Activated naive CD4-positive, alpha-beta T cell treated with anti-CD3 and anti-CD28 coated beads, Interleukin-2, amount 10 ng/mL, durations not matched to agents 7 days and 5 days (primary cell): ENCODE data around the gene CAMTA1.
A peak's percentile ranks its signal among the peaks of the same experiment; 100 is the strongest.

Experiments
- CTCF ChIA-PET: fragments of 350-600 bp; sonication (Branson Sonifier 250); formaldehyde crosslinking; loops from one replicate; lab custom pipeline; 2021; ENCODE audit warnings: antibody characterized with exemption; lab: Charles Lee
- DNase-seq: peaks from one replicate; pipeline ENCODE4 v3.0.0-alpha.2; 2020
- H3K27ac Mint-ChIP-seq: one replicate; pipeline ENCODE4 v1.8.0; 2021; ENCODE audit warnings: mild to moderate bottlenecking, moderate library complexity, mixed read lengths
- H3K27me3 Mint-ChIP-seq: one replicate; pipeline ENCODE4 v1.8.0; 2021; ENCODE audit warnings: mild to moderate bottlenecking, mixed read lengths
- H3K36me3 Mint-ChIP-seq: one replicate; pipeline ENCODE4 v1.8.0; 2021; ENCODE audit warnings: mixed read lengths
- H3K4me1 Mint-ChIP-seq: one replicate; pipeline ENCODE4 v1.8.0; 2021; ENCODE audit warnings: mixed read lengths
- H3K4me3 Mint-ChIP-seq: one replicate; pipeline ENCODE4 v1.8.0; 2021; ENCODE audit warnings: mild to moderate bottlenecking, moderate library complexity, mixed read lengths
- H3K9me3 Mint-ChIP-seq: one replicate; pipeline ENCODE4 v1.8.0; 2021; ENCODE audit warnings: mixed read lengths

The CAMTA1 gene

DNA sequence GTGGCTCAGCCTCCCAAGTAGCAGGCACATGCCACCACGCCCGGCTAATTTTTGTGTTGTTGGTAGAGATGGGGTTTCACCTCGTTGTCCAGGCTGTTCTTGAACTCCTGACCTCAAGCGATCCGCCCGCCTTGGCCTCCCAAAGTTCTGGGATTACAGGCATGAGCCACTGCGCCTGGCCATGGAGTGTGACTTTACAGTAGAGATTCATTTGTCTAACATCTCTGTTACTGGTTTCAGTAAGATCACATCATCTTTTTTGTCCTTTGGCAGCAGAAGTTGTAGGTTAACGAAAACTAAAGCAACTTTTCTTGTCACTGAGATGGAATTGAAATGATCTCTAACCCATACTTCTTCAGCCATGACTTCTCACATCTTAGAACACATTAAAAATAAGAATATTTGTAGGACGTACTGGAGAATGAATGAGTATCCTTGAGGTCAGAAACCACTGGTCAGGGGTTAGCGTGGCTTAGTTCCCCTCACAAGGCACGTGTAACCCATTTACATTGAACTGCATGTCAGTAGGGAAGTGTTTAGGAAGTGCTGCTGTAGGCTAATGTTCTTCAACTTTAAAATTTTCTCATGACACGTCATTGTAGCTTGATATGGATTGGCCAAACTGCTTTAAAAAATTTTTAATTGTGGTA, 75.9 kb downstream of the CAMTA1 start:
- CTCF ChIA-PET = no interaction called here
- Mint-ChIP-seq H3K27me3 (no peaks in the 10 kb centered on the region), H3K9me3 (no peaks in the 10 kb centered on the region), H3K36me3 (peaks cover 2% of the 10 kb centered on the region), H3K4me3 (no peak overlapping the region), H3K4me1 (no peaks in the 10 kb centered on the region), H3K27ac (no peak overlapping the region)
- DNase-seq = no peak

DNA sequence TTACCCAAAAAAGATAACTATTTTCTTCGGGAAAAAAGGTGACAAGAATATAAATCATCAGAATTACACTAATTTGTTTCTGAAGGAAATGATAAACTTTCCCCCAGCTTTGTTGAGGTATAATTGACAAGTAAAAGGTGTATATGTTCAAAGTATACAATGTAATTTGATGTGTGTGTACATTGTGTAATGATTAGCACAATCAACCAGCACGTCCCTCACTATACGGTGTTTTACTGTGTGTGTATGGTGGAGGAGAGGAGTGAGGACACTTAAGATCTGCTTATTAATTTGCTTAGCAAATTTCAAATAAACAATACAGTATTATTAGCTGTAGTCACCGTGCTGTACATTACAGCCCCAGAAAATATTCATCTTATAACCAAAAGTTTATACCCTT, 77.7 kb downstream of the CAMTA1 start:
- no peak overlapping the region for H3K4me3 Mint-ChIP-seq
- H3K4me1 Mint-ChIP-seq = peaks cover under 1% of the 10 kb centered on the region
- H3K36me3 Mint-ChIP-seq = peaks cover 2% of the 10 kb centered on the region
- H3K27ac Mint-ChIP-seq = no peak overlapping the region
- no peak for DNase-seq
- H3K27me3 Mint-ChIP-seq = no peaks in the 10 kb centered on the region
- H3K9me3 Mint-ChIP-seq = no peaks in the 10 kb centered on the region
- CTCF ChIA-PET = no interaction called here

DNA sequence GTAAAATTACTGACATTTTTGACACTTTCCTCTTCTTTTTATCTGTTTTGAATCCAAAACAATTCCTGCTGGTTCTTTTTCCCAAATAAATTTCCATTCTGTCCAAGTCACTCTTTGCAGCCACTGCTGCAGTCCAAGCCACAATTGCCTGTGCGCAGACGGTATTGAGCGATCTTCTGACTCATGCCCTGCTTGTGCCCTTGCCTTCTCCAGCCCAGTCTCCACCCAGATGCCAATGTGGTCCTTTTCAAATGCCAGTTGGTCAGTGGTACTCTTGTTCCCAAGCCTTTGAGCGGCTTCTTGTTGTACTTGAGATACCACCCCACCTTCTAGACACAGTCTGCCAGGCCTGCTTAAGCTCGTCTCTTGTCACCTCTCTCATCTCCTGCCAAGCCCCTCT, 78.9 kb downstream of the CAMTA1 start:
- peaks cover 10% of the 10 kb centered on the region for H3K4me1 Mint-ChIP-seq
- no peak overlapping the region for H3K4me3 Mint-ChIP-seq
- no peaks in the 10 kb centered on the region for H3K27me3 Mint-ChIP-seq
- H3K9me3 Mint-ChIP-seq = no peaks in the 10 kb centered on the region
- CTCF ChIA-PET = no interaction called here
- H3K36me3 Mint-ChIP-seq = peaks cover 2% of the 10 kb centered on the region
- no peak overlapping the region for H3K27ac Mint-ChIP-seq
- no peak for DNase-seq

DNA sequence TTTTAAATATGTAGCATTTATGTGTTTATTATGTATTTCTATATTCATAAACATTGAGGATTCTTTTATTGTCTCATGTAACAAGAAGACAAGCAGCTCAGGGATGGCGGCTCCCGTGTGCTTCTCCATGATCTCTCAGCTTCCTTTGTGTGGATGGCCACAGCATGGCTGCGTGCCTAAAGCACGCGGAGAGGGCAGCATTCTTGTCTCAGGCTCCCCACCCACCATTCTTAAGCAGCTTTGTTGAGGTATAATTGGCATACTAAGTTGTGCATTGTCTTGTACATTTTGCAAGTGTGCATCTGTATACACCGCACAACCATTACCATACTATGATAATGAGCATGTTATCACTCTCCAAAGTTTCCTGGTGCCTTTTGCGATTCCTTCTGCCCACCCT, 81.6 kb downstream of the CAMTA1 start:
- CTCF ChIA-PET = interaction anchor here (0.9 to 1.1 kb wide), 2 partner anchors 22 to 23 kb away, joined by 3 read pairs; no protein-coding TSS in a partner anchor
- DNase-seq = no peak
- H3K27me3 Mint-ChIP-seq = no peaks in the 10 kb centered on the region
- peaks cover 2% of the 10 kb centered on the region for H3K36me3 Mint-ChIP-seq
- H3K9me3 Mint-ChIP-seq = no peaks in the 10 kb centered on the region
- no peak overlapping the region for H3K4me3 Mint-ChIP-seq
- peaks cover 13% of the 10 kb centered on the region for H3K4me1 Mint-ChIP-seq
- no peak overlapping the region for H3K27ac Mint-ChIP-seq

DNA sequence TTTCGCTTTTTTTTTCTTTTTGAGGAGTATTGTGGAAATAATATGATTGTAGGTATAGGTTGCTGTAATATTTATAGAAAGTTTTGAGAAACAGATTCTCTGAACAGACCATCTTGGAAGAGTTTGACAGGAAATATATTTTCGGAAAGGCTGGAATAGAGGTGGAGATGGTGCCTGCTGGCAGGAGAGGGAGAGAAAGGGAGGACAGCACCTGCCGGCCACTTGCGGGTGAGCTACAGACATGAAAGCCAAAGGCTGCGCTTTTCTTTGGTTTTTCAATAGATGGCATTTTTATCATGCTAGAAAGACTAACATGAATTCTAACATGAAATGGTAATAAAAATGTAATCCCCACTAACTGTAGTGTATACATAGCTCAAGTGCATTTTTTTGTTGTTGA, 82.1 kb downstream of the CAMTA1 start:
- Mint-ChIP-seq H3K27me3 (no peaks in the 10 kb centered on the region), H3K4me1 (peaks cover 18% of the 10 kb centered on the region), H3K36me3 (peaks cover 2% of the 10 kb centered on the region), H3K9me3 (no peaks in the 10 kb centered on the region), H3K27ac (no peak overlapping the region), H3K4me3 (no peak overlapping the region)
- DNase-seq = no peak
- CTCF ChIA-PET = interaction anchor here (0.9 to 1.1 kb wide), 2 partner anchors 22 to 23 kb away, joined by 3 read pairs; no protein-coding TSS in a partner anchor

DNA sequence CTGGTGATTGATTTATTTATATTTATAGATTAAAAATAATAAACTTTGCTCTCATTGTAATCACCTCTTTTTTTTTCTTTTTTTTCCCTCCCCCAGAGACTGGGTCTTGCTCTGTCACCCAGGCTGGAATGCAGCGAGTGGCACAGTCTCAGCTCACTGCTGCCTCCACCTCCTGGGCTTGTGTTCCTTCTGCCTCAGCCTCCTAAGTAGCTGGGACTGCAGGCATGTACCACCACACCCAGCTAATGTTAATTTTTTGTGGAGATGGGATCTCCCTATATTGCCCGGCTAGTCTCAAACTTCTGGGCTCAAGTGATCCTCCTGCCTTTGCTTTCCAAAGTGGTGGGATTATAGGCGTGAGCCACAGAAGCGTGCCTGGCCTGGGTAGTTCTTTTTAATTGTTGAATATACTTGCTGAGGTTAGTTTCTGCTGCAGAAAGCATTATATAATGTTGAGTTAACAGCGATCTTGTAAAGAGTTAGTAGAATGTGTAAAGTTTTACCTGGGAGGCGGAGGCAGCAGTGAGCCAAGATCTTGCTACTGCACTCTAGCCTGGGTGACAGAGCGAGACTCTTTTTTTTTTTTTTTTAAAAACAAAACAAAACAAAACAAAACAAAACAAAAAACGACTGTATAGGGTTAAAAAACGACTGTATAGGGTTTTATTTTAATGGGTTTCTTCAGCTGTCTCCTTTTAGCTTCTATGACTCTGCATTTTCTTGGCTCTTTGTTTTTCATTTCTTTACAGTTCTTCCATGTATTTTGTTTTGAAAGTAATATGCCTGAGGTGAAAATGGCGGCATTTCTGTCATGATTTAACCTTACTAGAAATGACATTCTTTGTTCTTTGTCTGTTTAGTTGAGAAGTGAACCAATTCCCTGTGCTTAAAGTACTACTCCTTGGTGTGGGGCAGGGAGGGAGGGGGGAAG, 82.7 kb downstream of the CAMTA1 start:
- no peaks in the 10 kb centered on the region for H3K27me3 Mint-ChIP-seq
- peaks cover 24% of the 10 kb centered on the region for H3K4me1 Mint-ChIP-seq
- no peaks in the 10 kb centered on the region for H3K9me3 Mint-ChIP-seq
- peaks cover 2% of the 10 kb centered on the region for H3K36me3 Mint-ChIP-seq
- no peak overlapping the region for H3K27ac Mint-ChIP-seq
- DNase-seq = no peak
- H3K4me3 Mint-ChIP-seq = no peak overlapping the region
- CTCF ChIA-PET = interaction anchor here (0.7 to 1.1 kb wide), 3 partner anchors 21 to 605 kb away, joined by 3 read pairs; no protein-coding TSS in a partner anchor

DNA sequence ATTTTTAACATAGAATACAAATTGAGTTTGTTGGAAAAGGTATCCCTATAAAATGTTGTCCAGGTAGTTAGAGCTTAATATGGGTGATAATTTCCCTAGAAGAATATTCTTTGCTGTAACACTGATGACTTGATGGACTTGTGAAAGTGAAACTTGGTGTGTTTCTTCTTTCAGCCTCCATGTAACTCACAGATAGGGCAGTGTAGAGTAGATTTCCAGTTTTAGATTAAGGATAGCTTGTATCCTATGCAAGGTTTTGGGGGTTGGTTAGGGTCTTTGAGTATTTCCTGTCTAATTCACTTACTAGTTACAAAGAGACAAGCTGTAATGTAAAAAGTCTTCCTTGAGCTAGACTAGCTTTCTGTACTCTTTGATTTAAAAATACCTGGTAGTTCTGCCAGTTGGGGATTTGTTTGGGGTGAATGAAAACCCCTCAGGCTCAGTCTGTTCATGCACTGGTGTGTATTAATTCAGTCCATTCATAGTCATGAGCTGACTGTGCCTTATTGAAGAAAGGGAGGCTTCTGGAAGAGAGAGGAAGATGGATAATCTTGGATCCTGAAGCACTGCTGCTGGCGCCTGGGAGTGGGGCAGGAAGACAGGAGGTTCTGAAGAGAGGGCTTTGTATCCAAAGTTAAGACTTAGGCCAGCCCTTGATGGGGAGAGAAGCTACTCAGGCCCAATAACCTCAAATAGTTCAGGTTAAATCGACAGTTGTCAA, 83.6 kb downstream of the CAMTA1 start:
- no peaks in the 10 kb centered on the region for H3K27me3 Mint-ChIP-seq
- no peak for DNase-seq
- no peak overlapping the region for H3K27ac Mint-ChIP-seq
- H3K9me3 Mint-ChIP-seq = no peaks in the 10 kb centered on the region
- peaks cover 28% of the 10 kb centered on the region for H3K4me1 Mint-ChIP-seq
- H3K4me3 Mint-ChIP-seq = no peak overlapping the region
- CTCF ChIA-PET = interaction anchor here (0.6 kb wide), 1 partner anchor 107 kb away, joined by 3 read pairs; no protein-coding TSS in a partner anchor
- H3K36me3 Mint-ChIP-seq = peaks cover 2% of the 10 kb centered on the region

DNA sequence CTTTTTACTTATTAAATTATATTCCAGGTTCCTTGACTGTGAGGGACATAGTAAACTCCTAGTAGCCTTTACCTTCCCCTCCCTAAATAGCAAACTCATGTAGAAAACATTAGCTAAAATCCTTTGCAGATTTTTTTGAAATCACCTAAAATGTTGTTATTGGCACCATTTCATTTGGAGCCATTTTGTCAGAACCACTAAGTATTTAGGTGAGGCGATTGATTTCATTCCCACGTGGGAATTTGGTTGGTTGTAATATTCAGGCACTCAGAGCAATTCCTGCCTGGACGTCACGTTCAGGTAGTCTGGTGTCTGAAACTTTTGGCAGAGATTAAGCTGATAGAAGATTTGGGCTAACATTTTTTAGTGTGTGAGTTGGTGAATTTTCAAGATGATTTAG, 84.3 kb downstream of the CAMTA1 start:
- H3K4me1 Mint-ChIP-seq = peaks cover 28% of the 10 kb centered on the region
- H3K27me3 Mint-ChIP-seq = no peaks in the 10 kb centered on the region
- no peaks in the 10 kb centered on the region for H3K9me3 Mint-ChIP-seq
- CTCF ChIA-PET = no interaction called here
- H3K36me3 Mint-ChIP-seq = no peaks in the 10 kb centered on the region
- DNase-seq = no peak
- no peak overlapping the region for H3K4me3 Mint-ChIP-seq
- H3K27ac Mint-ChIP-seq = no peak overlapping the region

DNA sequence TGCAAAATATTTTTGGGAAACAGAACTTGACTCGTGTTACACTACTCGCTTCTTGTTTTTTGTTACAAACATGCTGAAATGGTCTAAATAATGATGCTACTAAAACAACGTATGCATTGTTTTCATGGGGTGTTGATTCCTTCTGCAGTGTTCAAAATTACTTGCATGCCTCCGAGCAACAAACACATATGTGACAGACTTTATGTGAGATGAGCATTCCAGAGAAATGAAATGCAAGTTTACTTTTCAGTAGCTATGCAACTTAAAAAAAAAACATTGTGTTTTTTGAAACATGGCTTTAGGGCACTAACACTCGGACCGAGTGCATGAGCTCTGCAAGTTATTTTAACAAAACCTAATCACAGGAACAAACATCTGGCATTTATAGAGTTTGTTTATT, 84.8 kb downstream of the CAMTA1 start:
- Mint-ChIP-seq H3K9me3 (no peaks in the 10 kb centered on the region), H3K27ac (no peak overlapping the region), H3K4me3 (no peak overlapping the region), H3K27me3 (no peaks in the 10 kb centered on the region), H3K4me1 (peaks cover 28% of the 10 kb centered on the region), H3K36me3 (no peaks in the 10 kb centered on the region)
- CTCF ChIA-PET = no interaction called here
- no peak for DNase-seq

DNA sequence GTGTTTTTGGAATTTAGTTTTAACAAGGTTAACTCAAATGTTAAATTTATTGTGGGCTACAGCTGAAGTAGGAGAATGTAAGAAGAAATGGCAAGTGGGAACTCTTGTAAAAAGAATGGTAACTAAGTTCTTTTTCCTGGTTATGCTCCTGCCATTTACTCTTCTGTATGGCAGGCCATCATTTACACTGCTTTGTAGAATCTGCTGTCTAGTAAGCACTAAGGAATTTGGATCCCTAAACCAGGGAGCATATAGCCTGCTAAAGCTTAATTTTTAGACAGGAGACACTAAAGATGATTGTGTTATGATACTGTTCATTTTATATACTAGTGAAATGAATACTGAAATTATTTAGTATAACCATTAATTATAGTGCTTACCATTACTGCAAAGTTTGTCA, 85.3 kb downstream of the CAMTA1 start:
- no peaks in the 10 kb centered on the region for H3K36me3 Mint-ChIP-seq

DNA sequence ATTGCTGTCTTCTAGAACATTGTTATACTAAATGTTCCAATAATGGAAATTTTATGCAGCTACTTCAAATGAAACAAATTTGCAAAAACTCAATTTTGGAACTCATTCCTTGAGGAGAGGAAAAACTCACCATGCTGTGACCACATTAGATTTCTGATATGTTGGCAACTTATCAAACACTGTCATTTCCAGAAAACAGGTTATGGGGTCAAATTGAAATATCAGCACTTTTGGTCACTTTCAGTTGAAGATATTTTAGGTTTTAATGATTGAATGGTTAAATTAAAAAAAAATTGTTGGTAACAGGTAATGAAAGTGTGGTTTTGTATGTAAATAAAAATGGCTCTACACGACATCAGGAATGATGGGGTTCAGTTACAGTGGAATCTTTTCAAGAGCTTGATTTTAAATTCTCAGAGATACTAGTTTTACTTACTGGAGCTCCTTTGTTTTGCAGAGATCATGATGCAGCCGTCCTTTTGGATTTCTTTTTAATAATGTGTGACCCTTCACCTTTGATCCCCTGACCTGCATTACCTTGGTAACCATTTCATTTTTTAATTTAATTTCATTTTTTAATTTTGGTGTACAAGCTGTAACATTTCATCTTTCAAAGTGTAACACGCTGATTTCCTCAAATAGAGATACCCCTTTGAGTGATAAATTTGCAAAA, 86.2 kb downstream of the CAMTA1 start:
- no peaks in the 10 kb centered on the region for H3K27me3 Mint-ChIP-seq
- CTCF ChIA-PET = no interaction called here
- H3K9me3 Mint-ChIP-seq = no peaks in the 10 kb centered on the region
- no peaks in the 10 kb centered on the region for H3K36me3 Mint-ChIP-seq
- no peak for DNase-seq
- H3K4me3 Mint-ChIP-seq = no peak overlapping the region
- H3K27ac Mint-ChIP-seq = no peak overlapping the region
- H3K4me1 Mint-ChIP-seq = peaks cover 28% of the 10 kb centered on the region

More for the DNA sequence above, 85.3 kb downstream of the CAMTA1 start:
- no peaks in the 10 kb centered on the region for H3K9me3 Mint-ChIP-seq
- no peak overlapping the region for H3K4me3 Mint-ChIP-seq
- no peak for DNase-seq
- CTCF ChIA-PET = no interaction called here
- H3K27me3 Mint-ChIP-seq = no peaks in the 10 kb centered on the region
- H3K4me1 Mint-ChIP-seq = peaks cover 28% of the 10 kb centered on the region
- H3K27ac Mint-ChIP-seq = no peak overlapping the region

DNA sequence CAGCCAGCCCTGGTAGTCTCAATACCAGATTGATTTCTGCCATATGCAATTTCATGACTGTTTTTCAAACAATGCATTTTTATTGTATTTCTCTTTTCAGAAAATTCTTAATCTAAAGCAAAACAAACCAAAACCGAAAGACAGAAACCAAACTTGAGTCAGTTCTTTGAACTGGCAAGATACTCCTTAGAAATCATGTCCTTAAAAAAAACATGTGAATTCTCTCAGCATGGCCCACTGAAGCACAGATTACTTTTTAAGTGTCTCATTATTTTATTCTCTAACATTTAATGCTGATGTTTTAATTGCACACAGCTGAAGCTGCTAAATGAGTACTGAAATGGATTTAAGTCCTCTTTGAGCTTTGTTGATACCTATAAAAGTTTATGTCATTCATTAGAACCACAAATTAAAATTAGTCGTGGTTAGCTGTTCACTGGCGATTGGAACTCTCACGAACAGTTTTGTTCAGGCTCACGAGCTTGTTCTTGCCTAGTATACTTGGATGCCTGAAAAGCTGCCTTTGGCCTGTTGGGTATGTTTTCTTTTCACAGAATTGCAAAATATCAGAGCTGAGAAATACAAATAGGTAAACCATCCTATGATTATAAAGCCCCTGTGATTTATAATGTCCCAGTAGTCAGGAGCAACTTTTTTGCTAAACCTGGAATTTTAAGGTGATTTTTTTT, 87.5 kb downstream of the CAMTA1 start:
- Mint-ChIP-seq H3K4me1 (peaks cover 28% of the 10 kb centered on the region), H3K9me3 (no peaks in the 10 kb centered on the region), H3K27me3 (no peaks in the 10 kb centered on the region), H3K27ac (no peak overlapping the region), H3K36me3 (no peaks in the 10 kb centered on the region), H3K4me3 (peak overlapping the region; percentile 18)
- DNase-seq = no peak
- CTCF ChIA-PET = interaction anchor here (0.7 kb wide), 1 partner anchor 525 kb away, joined by 4 read pairs; no protein-coding TSS in a partner anchor

DNA sequence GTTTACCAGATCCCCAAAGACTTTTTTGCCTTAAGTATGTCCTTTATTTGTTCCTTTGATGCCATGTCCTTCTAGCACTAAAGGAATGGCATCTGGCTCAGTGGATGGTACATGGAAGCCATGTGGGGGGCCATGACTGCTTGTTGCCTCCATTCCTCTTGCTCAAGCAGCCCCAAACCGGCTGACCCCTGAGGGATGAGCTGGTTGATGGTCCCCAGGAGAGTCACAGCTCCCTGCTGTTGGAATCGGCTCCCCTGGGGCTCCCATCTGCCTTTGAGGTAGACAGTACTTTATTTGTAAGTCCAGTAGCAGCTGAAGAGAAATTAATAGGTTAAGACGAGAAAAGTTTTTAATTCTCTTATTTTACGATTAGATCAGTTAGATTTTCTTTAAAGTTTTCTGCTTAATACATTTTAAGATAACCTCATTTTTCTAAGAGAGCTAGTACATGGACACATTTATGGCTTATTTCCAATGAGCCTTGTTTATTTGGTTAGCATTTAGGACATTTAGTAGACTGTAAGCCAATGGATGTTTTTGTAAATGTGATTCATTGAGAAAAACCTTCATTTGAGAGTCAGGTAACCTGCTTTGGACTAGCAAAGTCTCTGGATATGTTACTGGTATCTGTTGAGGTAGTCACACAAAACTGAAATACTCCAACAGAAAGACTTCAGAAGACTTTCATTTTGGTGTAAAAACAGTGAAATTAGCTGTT, 88.2 kb downstream of the CAMTA1 start:
- CTCF ChIA-PET = interaction anchor here (0.7 kb wide), 1 partner anchor 525 kb away, joined by 4 read pairs; no protein-coding TSS in a partner anchor
- no peaks in the 10 kb centered on the region for H3K9me3 Mint-ChIP-seq
- H3K27me3 Mint-ChIP-seq = no peaks in the 10 kb centered on the region

More for the DNA sequence above, 88.2 kb downstream of the CAMTA1 start:
- DNase-seq = no peak
- Mint-ChIP-seq H3K36me3 (no peaks in the 10 kb centered on the region), H3K27ac (no peak overlapping the region), H3K4me1 (peaks cover 23% of the 10 kb centered on the region), H3K4me3 (no peak overlapping the region)
